ENCODE data around the gene ACOXL.

- TF ChIP-seq CTCF (IDR thresholded peaks at IDR 0.05) (no peak), POLR2A (IDR thresholded peaks at IDR 0.05) (no peak)
Observed at GRCh38 chr2:111145951-111146350, 413.6 kb downstream of the ACOXL start.

All from testis (tissue), 2 donors.